IMR-90 (cell line): Measurements from ENCODE around the gene BCLAF1. TPM values are rescaled to one million over a fixed set of nuclear protein-coding genes. Genes with fewer than 3 reads are reported as not detected.
A peak's percentile ranks its signal among the peaks of the same experiment; 100 is the strongest.

Experiments
- ATAC-seq: fragments of 200-7000 bp; cut with Tn5 transposase; 2 replicates; pipeline ENCODE4 v1.9.1; 2020; ENCODE audit warnings: low read depth, mild to moderate bottlenecking, moderate library complexity
- BruUV-seq: library from RNA; stranded (reverse); fragments of 400-500 nt; replicated peaks from 2 replicates; lab custom pipeline; 2021; lab: Mats Ljungman, UMichigan
- CTCF ChIA-PET: fragments of 300-600 bp; formaldehyde crosslinking; extraction: SDS; loops from one replicate; lab custom pipeline; 2021; ENCODE audit warnings: antibody characterized with exemption; lab: Yijun Ruan, JAX
- POLR2A ChIA-PET: fragments of 300-600 bp; sonication (Branson Sonifier 250); formaldehyde crosslinking; loops from one replicate; lab custom pipeline; 2022; ENCODE audit warnings: antibody characterized with exemption; ENCODE audit not compliant: unreplicated experiment; lab: Charles Lee
- DNase-seq: peaks from one replicate; pipeline ENCODE4 v3.0.0; 2013
- H2AFZ ChIP-seq: replicated peaks from 2 replicates; pipeline ENCODE3; 2013; ENCODE audit warnings: low read length, mild to moderate bottlenecking; ENCODE audit not compliant: poor library complexity
- H2AK5ac ChIP-seq: 2 replicates; pipeline ENCODE4 v1.6.1; 2013; ENCODE audit warnings: low read depth, low read length, inconsistent platforms
- H2AK9ac ChIP-seq: replicated peaks from 2 replicates; pipeline ENCODE3; 2013; ENCODE audit warnings: mild to moderate bottlenecking, low read depth, low read length, moderate library complexity; ENCODE audit not compliant: poor library complexity
- H2BK120ac ChIP-seq: 2 replicates; pipeline ENCODE4 v1.6.1; 2013; ENCODE audit warnings: low read depth, low read length, inconsistent platforms
- H2BK15ac ChIP-seq: 3 replicates; pipeline ENCODE4 v1.6.1; 2013; ENCODE audit warnings: low read depth, low read length, inconsistent platforms
- H2BK20ac ChIP-seq: 2 replicates; pipeline ENCODE4 v1.6.1; 2013; ENCODE audit warnings: low read depth, mild to moderate bottlenecking, inconsistent platforms, low read length, moderate library complexity
- H2BK5ac ChIP-seq: 2 replicates; pipeline ENCODE4 v1.6.1; 2013; ENCODE audit warnings: mild to moderate bottlenecking, low read depth, low read length, inconsistent platforms; ENCODE audit not compliant: poor library complexity, severe bottlenecking
- H3K14ac ChIP-seq: replicated peaks from 2 replicates; pipeline ENCODE4 v1.6.1; 2013; ENCODE audit warnings: low read depth, low read length, inconsistent platforms
- H3K18ac ChIP-seq: 2 replicates; pipeline ENCODE4 v1.6.1; 2013; ENCODE audit warnings: low read depth, low read length, control low read depth
- H3K23ac ChIP-seq: 2 replicates; pipeline ENCODE4 v1.6.1; 2013; ENCODE audit warnings: low read depth, low read length, inconsistent platforms
- H3K27ac ChIP-seq: 2 replicates; pipeline ENCODE4 v1.5.1; 2013; ENCODE audit warnings: mild to moderate bottlenecking, control low read depth, low read length; ENCODE audit not compliant: insufficient read depth
- H3K27me3 ChIP-seq: 2 replicates; pipeline ENCODE4 v1.6.1; 2013; ENCODE audit warnings: low read length; ENCODE audit not compliant: control insufficient read depth, insufficient read depth
- H3K36me3 ChIP-seq: 2 replicates; pipeline ENCODE4 v1.6.1; 2013; ENCODE audit warnings: low read length, mixed read lengths; ENCODE audit not compliant: control insufficient read depth, insufficient read depth
- H3K4ac ChIP-seq: 2 replicates; pipeline ENCODE4 v1.6.1; 2013; ENCODE audit warnings: low read depth, low read length, inconsistent platforms
- H3K4me1 ChIP-seq: 2 replicates; pipeline ENCODE4 v1.6.1; 2013; ENCODE audit warnings: low read length, mixed read lengths; ENCODE audit not compliant: control insufficient read depth, insufficient read depth
- H3K4me2 ChIP-seq: 2 replicates; pipeline ENCODE4 v1.6.1; 2013; ENCODE audit warnings: low read depth, mild to moderate bottlenecking, control low read depth, low read length, moderate library complexity
- H3K4me3 ChIP-seq: 2 replicates; pipeline ENCODE4 v1.5.1; 2013; ENCODE audit warnings: low read depth, mild to moderate bottlenecking, control low read depth, low read length, moderate library complexity; ENCODE audit not compliant: insufficient read depth
- H3K56ac ChIP-seq: 2 replicates; pipeline ENCODE4 v1.6.1; 2013; ENCODE audit warnings: low read length, inconsistent platforms; ENCODE audit not compliant: insufficient read depth; ENCODE audit errors: extremely low read depth
- H3K79me1 ChIP-seq, 2 experiments: 2 replicates each; pipeline ENCODE4 v1.6.1; 2013; ENCODE audit warnings: low read length in 2 of 2, inconsistent platforms in 1 of 2, low read depth in 1 of 2
- H3K9ac ChIP-seq: 2 replicates; pipeline ENCODE4 v1.6.1; 2013; ENCODE audit warnings: low read depth, low read length, control low read depth
- H3K9me1 ChIP-seq: 2 replicates; pipeline ENCODE4 v1.6.1; 2013; ENCODE audit warnings: low read length, inconsistent platforms; ENCODE audit not compliant: insufficient read depth
- H3K9me3 ChIP-seq: 2 replicates; pipeline ENCODE4 v1.6.1; 2013; ENCODE audit warnings: low read length; ENCODE audit not compliant: control insufficient read depth, insufficient read depth
- H4K20me1 ChIP-seq: 2 replicates; pipeline ENCODE4 v1.6.1; 2013; ENCODE audit warnings: low read length, inconsistent platforms; ENCODE audit not compliant: insufficient read depth
- H4K5ac ChIP-seq: 2 replicates; pipeline ENCODE4 v1.6.1; 2013; ENCODE audit warnings: mild to moderate bottlenecking, low read depth, low read length, control low read depth
- H4K8ac ChIP-seq, 2 experiments: 2 replicates each; pipeline ENCODE4 v1.6.1; 2013; ENCODE audit warnings: low read depth in 2 of 2, low read length in 2 of 2, control low read depth in 1 of 2, inconsistent platforms in 1 of 2
- H4K91ac ChIP-seq: 2 replicates; pipeline ENCODE4 v1.6.1; 2013; ENCODE audit warnings: low read depth, low read length, inconsistent platforms; ENCODE audit not compliant: insufficient read depth
- BHLHE40 ChIP-seq: fragments of 150-350 bp; IDR thresholded peaks from 2 replicates; pipeline ENCODE4 v1.6.1; 2016; ENCODE audit warnings: mild to moderate bottlenecking, low read depth, low read length
- CEBPB ChIP-seq: IDR thresholded peaks from 2 replicates; pipeline ENCODE4 v1.6.1; 2012; ENCODE audit warnings: low read depth, low read length, improper control_type of control experiment
- CHD1 ChIP-seq: IDR thresholded peaks from 2 replicates; pipeline ENCODE4 v1.6.1; 2012; ENCODE audit warnings: low read depth, low read length, improper control_type of control experiment
- FOS ChIP-seq: fragments of 150-350 bp; IDR thresholded peaks from 2 replicates; pipeline ENCODE4 v1.6.1; 2016; ENCODE audit warnings: low read depth, low read length
- MAFK ChIP-seq: IDR thresholded peaks from 2 replicates; pipeline ENCODE4 v1.6.1; 2012; ENCODE audit warnings: low read depth, low read length, improper control_type of control experiment
- MXI1 ChIP-seq: IDR thresholded peaks from 2 replicates; pipeline ENCODE4 v1.6.1; 2012; ENCODE audit warnings: low read depth, mild to moderate bottlenecking, low read length, moderate library complexity, borderline replicate concordance
- POLR2A ChIP-seq: IDR thresholded peaks from 2 replicates; pipeline ENCODE4 v1.6.1; 2012; ENCODE audit warnings: mild to moderate bottlenecking, low read depth, low read length
- RAD21 ChIP-seq: IDR thresholded peaks from 2 replicates; pipeline ENCODE4 v1.6.1; 2012; ENCODE audit warnings: low read length, improper control_type of control experiment
- RCOR1 ChIP-seq: IDR thresholded peaks from 2 replicates; pipeline ENCODE4 v1.6.1; 2012; ENCODE audit warnings: mild to moderate bottlenecking, low read length, improper control_type of control experiment; ENCODE audit not compliant: insufficient replicate concordance
- RFX5 ChIP-seq: IDR thresholded peaks from 2 replicates; pipeline ENCODE4 v1.8.0; 2012; ENCODE audit warnings: low read depth, mild to moderate bottlenecking, low read length, moderate library complexity
- SMC3 ChIP-seq: fragments of 150-350 bp; IDR thresholded peaks from 2 replicates; pipeline ENCODE4 v1.6.1; 2016; ENCODE audit warnings: low read depth, mild to moderate bottlenecking, antibody characterized with exemption, low read length, moderate library complexity
- dilution Hi-C: fragments of 300-500 bp; cut with HindIII; formaldehyde crosslinking; loops from one replicate; pipeline ENCODE4 v1.14.3; 2018; ENCODE audit warnings: low sequenced_read_pairs; ENCODE audit not compliant: unreplicated experiment
- in situ Hi-C: fragments of 300-500 bp; cut with MboI; formaldehyde crosslinking; loops from 3 replicates; pipeline ENCODE4 v1.14.3; 2019; ENCODE audit warnings: low sequenced_read_pairs, inconsistent platforms, mixed read lengths
- intact Hi-C: fragments of 100-400 bp; cut with micrococcal nuclease; formaldehyde crosslinking; loops from 2 replicates; pipeline ENCODE4 v1.10.0; 2022
- polyA plus RNA-seq, 3 experiments: library from polyadenylated mRNA; depleted of rRNA; stranded (reverse); fragments of >200 nt; gene quantifications; 2 replicates each; pipeline ENCODE4 v1.2.3, GENCODE V29; 2012; ENCODE audit warnings: low replicate concordance in 1 of 3
- total RNA-seq: library from RNA; depleted of rRNA; stranded (reverse); fragments of >200 nt; gene quantifications from 2 replicates; pipeline ENCODE4 v1.2.3, GENCODE V29; 2012
- TF ChIP-seq, protein P1 (sequence below): fragments of 150-350 bp; IDR thresholded peaks from 2 replicates; pipeline ENCODE4 v1.6.1; 2016; ENCODE audit warnings: low read depth, mild to moderate bottlenecking, low read length, moderate library complexity, borderline replicate concordance
- TF ChIP-seq, protein P2 (sequence below): conservative IDR thresholded peaks from 2 replicates; pipeline ENCODE4 v1.5.1; 2012; ENCODE audit warnings: mild to moderate bottlenecking, low read depth, low read length, improper control_type of control experiment
- TF ChIP-seq, protein P3 (sequence below): fragments of 150-350 bp; IDR thresholded peaks from 2 replicates; pipeline ENCODE4 v1.6.1; 2017; ENCODE audit warnings: mild to moderate bottlenecking, antibody characterized with exemption, low read length, low read depth

Gene BCLAF1
- total and polyA plus RNA-seq, 2 of the 4 experiments (the other 2 are of a cell fraction) = 34.0 to 141 TPM

DNA sequence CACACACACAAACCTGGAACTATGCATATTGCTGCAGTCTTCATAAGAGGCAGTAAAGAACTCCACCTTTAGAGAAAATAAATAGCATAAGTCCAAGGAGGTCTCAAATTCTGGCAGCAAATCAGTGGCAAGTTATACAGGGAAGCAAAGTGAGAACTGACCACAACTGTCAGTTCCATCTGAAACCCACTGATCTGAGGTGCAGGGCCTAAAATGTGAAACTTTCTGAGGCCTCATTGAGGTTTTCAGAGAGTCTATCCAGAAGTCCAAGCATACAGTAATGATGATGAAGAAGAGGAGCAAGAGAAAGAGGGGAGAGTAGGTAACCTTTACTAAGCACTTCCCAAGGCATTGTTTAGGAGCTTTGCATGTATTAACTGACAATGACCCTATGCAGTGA is 75.8 kb downstream of the BCLAF1 start:
- no peak for TF ChIP-seq RFX5
- no peak for TF ChIP-seq CHD1
- TF ChIP-seq, protein P1, sequence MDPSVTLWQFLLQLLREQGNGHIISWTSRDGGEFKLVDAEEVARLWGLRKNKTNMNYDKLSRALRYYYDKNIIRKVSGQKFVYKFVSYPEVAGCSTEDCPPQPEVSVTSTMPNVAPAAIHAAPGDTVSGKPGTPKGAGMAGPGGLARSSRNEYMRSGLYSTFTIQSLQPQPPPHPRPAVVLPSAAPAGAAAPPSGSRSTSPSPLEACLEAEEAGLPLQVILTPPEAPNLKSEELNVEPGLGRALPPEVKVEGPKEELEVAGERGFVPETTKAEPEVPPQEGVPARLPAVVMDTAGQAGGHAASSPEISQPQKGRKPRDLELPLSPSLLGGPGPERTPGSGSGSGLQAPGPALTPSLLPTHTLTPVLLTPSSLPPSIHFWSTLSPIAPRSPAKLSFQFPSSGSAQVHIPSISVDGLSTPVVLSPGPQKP = no peak
- TF ChIP-seq FOS = no peak
- TF ChIP-seq, protein P2, sequence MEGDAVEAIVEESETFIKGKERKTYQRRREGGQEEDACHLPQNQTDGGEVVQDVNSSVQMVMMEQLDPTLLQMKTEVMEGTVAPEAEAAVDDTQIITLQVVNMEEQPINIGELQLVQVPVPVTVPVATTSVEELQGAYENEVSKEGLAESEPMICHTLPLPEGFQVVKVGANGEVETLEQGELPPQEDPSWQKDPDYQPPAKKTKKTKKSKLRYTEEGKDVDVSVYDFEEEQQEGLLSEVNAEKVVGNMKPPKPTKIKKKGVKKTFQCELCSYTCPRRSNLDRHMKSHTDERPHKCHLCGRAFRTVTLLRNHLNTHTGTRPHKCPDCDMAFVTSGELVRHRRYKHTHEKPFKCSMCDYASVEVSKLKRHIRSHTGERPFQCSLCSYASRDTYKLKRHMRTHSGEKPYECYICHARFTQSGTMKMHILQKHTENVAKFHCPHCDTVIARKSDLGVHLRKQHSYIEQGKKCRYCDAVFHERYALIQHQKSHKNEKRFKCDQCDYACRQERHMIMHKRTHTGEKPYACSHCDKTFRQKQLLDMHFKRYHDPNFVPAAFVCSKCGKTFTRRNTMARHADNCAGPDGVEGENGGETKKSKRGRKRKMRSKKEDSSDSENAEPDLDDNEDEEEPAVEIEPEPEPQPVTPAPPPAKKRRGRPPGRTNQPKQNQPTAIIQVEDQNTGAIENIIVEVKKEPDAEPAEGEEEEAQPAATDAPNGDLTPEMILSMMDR = no peak
- no peak for TF ChIP-seq MAFK
- TF ChIP-seq RAD21 = no peak
- TF ChIP-seq CEBPB = no peak
- no peak for TF ChIP-seq RCOR1
- no peak for TF ChIP-seq SMC3
- TF ChIP-seq, protein P3, sequence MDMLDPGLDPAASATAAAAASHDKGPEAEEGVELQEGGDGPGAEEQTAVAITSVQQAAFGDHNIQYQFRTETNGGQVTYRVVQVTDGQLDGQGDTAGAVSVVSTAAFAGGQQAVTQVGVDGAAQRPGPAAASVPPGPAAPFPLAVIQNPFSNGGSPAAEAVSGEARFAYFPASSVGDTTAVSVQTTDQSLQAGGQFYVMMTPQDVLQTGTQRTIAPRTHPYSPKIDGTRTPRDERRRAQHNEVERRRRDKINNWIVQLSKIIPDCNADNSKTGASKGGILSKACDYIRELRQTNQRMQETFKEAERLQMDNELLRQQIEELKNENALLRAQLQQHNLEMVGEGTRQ = no peak
- no peak for TF ChIP-seq POLR2A
- no peak for TF ChIP-seq MXI1
- no peak for TF ChIP-seq BHLHE40
- intact Hi-C loops = no loop called here
- Histone ChIP-seq H3K4ac (no peak overlapping the region), H3K27me3 (no peaks in the 10 kb centered on the region), H2AK9ac (no peak overlapping the region), H4K8ac (no peak overlapping the region), H3K9ac (no peak overlapping the region), H3K79me1 (no peaks in the 10 kb centered on the region), H2AK5ac (no peak overlapping the region), H3K56ac (no peak overlapping the region), H2BK15ac (no peak overlapping the region), H3K9me3 (no peaks in the 10 kb centered on the region), H4K5ac (no peak overlapping the region), H3K4me1 (peaks cover 2% of the 10 kb centered on the region; the same call in 1 of the 2 replicates), H4K91ac (peak overlapping the region; percentile 8; the same call in 1 of the 2 replicates), H3K18ac (no peak overlapping the region), H3K14ac (no peak overlapping the region), H3K36me3 (no peaks in the 10 kb centered on the region), H3K4me3 (no peak overlapping the region), H2BK5ac (no peak overlapping the region), H3K27ac (no peak overlapping the region), H3K23ac (no peak overlapping the region; the same call in 1 of the 2 replicates), H3K9me1 (no peaks in the 10 kb centered on the region), H2BK20ac (no peak overlapping the region), H4K20me1 (no peaks in the 10 kb centered on the region), H2AFZ (no peak overlapping the region), H3K4me2 (no peak overlapping the region), H2BK120ac (no peak overlapping the region)
- in situ Hi-C loops = no loop called here
- dilution Hi-C loops = no loop called here
- POLR2A ChIA-PET = no interaction called here
- no TSS peak for BruUV-seq
- CTCF ChIA-PET = no interaction called here
- DNase-seq = no peak
- no peak for ATAC-seq
